Stimulated activated CD8-positive, alpha-beta memory T cell treated with anti-CD3 and anti-CD28 coated beads, Interleukin-4, amount 100 ng/mL, for 24 hours (primary cell): Measurements from ENCODE around the gene NAA16.
"Not testable (repeated sequence)": the region's sequence is repeated elsewhere in the genome, so short reads cannot be mapped to it uniquely, and the experiment has no call there.

ENCODE experiments used
- DNase-seq: peaks from one replicate; pipeline ENCODE4 v3.0.0-alpha.2; 2020; ENCODE audit warnings: low read depth

NAA16 gene

GRCh38 chr13:41409611-41410010 is 98.5 kb downstream of the NAA16 start:
- DNase-seq, result no peak

DNA sequence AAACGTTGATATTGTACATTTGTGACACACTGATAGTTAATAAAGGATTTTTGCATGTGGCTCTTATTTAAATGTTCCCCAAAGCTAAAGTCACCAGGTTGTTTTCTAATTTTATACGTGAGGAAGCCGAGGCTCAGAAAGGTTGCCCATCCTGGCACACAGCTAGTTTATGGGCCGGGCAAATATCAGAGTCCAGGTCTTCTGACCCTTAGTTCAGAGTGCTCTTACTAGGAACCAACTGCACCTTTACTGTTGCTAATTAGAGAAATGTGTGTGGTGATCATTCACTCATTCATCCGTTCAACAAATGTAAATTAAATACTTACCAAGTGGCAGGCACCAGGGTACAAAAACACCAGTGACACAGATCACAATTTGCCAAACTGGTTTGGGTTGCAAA is 100.0 kb downstream of the NAA16 start:
- DNase-seq, result no peak

DNA sequence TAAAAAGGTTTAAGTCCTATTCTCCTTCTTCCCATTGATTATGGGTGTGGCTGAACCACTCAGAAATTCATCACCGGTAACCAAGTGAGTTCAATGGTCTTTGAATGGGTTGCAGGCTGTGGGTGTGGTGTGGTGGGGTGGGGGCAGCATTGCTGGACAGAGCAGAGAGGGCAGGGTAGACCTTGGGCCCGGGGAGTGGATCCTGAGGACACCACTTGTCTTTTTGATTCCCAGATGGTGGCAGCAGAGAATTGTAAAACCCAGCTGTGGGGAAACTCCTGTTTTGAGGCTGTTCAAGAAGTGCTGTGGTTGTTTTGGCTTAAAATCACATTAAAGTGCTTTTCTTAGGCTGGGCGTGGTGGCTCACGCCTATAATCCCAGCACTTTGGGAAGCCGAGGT is 100.5 kb downstream of the NAA16 start:
- DNase-seq, result no peak

- DNase-seq, result no peak
Measured at GRCh38 chr13:41413872-41414271, 102.8 kb downstream of the NAA16 start.

- DNase-seq, result no peak
Measured at GRCh38 chr13:41416276-41416675, 105.2 kb downstream of the NAA16 start.

GRCh38 chr13:41418027-41418426 is 107.0 kb downstream of the NAA16 start:
- DNase-seq, result no peak

- no peak for DNase-seq
Measured at GRCh38 chr13:41418731-41419130, 107.7 kb downstream of the NAA16 start.

DNA sequence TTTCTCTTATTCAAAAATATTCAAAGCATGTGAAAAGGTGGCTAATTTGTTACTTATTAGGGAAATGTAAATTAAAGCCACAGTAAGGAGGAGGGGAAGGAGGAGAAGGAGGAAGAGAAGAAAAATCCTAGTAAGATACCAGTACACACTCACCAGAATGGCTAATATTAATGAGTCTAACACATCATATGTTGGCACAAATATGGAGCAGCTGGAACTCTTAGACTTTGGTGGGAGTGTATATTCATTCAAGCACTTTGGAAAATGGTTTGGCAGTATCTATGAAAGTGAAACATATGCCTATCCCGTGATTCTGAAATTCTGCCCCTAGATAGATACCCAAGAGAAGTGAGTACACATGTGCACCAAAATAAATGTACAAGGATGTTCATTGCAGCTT is 108.1 kb downstream of the NAA16 start:
- DNase-seq, result no peak

- DNase-seq, result no peak
Measured at GRCh38 chr13:41420146-41420545, 109.1 kb downstream of the NAA16 start.

DNA sequence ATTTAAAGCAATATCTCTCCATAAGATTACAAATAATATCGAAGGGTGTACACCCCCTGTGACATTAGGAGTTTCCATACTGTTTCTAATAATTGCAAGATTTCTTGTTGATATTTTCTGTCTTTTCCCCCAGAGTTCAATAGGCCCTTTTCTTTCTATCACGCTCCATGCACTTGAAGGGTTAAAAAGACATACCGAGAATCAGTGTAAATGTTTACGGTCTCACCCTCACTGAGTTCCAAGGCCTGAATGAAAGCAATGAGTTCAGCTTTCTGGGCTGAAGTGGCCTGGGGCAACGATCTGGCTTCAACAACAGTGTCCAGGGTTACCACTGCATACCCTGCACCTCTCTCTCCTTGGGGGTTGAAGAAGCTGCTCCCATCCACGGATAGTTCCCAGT is 110.3 kb downstream of the NAA16 start:
- DNase-seq, result not testable (repeated sequence)

- DNase-seq, result not testable (repeated sequence)
Measured at GRCh38 chr13:41421983-41422382, 110.9 kb downstream of the NAA16 start.

DNA sequence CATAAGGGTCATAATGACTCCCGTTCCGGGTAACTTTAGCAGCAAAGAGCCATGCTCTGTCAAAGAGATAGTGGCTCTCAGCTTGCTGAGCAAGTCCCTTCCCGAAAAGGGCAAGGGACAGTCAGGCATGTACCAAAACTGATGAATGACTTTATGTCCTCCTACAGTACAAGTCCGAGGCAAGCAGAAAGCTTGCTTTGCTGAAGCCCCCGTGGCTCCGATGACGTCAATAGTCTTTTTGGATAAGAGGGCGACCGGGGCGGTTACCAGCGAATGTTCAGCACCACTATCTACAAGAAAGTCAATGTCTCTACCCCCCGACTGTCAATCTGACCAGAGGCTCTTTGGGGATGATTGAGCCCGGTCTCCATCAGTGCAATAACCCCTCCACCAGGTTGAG is 112.2 kb downstream of the NAA16 start:
- DNase-seq, result not testable (repeated sequence)

GRCh38 chr13:41424675-41425074 is 113.6 kb downstream of the NAA16 start:
- not testable (repeated sequence) for DNase-seq

GRCh38 chr13:41426047-41426446 is 115.0 kb downstream of the NAA16 start:
- DNase-seq, result no peak
